Dermis blood vessel endothelial cell (primary cell): Measurements from ENCODE around the gene FAM107B. TPM values are rescaled to one million over a fixed set of nuclear protein-coding genes. Genes with fewer than 3 reads are reported as not detected.
"Not testable (repeated sequence)": the region's sequence is repeated elsewhere in the genome, so short reads cannot be mapped to it uniquely, and the experiment has no call there.

Source experiments
- DNase-seq: peaks from one replicate; pipeline ENCODE4 v3.0.0; 2010
- total RNA-seq: library from RNA; depleted of rRNA; stranded (reverse); fragments of >200 nt; gene quantifications from 2 replicates; pipeline ENCODE4 v1.2.3, GENCODE V29; 2014

The FAM107B gene
- total RNA-seq, result 60.6 and 129 TPM in 2 replicates

DNA sequence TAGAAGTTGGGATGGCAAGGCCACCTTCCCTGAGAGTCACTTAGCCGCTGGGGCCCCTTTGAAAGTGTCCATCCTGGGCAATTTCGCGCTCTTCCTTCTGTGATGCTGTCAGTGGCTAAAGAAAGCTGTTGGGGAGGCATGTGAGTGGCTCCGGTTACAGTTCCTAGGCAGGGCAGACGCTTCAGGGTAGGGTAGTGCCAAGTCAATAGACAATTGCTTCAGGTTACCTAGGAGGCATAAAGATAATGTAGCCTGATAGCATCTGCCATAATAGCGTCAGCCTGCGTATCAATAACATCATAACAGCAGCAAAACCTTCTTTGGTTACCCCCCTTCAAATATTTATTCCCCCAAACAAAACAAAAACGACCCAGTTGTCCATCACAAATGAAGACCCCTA, at the start of gene FAM107B:
Gene FAM107B (minus strand): TSS at position 101 of the 400 bp plus-strand sequence. CDS start 234 bp downstream, outside the sequence.
- no peak for DNase-seq

DNA sequence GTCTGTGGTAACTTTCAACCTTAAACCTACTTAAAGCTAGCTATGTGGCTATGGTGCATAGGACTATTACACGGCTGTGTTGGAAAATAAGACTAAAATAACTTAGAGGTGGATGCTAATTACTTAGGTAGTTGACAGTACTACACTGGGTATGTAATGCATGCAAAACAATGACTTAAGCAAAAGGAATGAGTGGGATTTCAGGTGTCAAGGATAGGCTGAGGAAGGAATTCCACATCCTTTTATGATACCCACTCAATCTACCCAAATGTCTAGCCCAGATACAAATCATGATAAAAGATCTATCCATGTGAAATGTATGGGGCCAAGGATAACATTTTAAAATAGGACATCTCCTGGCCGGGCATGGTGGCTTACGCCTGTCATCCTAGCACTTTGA, 49.3 kb upstream of the FAM107B start:
- DNase-seq, result no peak

DNA sequence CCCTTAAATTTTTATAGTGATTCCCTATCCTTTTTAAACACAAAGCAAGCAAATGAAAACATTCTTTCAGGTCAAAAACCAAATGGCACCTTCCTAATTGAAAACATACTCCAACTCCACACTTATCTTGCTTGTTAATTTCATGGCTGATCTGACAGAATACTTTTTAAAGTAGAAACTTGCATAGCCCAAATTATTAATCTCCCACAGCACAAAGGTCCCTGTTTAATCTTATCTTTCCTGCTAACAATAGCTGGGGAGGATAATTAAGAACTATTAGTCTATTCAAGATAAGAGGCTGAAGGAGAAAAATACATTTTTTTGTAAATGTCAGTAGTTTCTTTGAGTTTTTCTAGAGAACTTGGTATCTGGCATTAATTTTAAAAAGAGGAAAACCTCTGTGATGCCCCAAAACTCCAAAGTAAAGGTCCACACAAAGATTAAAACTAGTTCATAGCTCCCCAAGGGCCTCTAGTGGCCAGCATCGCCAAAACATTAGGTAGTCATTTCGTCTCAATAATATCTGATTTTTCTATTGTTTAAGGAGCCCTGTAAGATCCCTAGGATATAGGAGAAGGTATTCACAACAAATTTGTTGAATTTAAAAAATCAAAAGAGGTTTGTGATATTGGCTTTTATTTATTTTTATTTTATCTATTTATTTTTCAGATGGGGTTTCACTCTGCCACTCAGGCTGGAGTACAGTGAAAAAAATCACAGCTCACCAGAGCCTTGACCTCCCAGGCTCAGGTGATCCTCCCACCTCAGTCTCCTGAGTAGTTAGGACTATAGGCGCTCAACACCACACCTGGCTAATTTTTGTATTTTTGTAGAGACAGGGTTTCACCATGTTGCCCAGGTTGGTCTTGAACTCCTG, 48.4 kb upstream of the FAM107B start:
- peak; percentile 74 for DNase-seq

DNA sequence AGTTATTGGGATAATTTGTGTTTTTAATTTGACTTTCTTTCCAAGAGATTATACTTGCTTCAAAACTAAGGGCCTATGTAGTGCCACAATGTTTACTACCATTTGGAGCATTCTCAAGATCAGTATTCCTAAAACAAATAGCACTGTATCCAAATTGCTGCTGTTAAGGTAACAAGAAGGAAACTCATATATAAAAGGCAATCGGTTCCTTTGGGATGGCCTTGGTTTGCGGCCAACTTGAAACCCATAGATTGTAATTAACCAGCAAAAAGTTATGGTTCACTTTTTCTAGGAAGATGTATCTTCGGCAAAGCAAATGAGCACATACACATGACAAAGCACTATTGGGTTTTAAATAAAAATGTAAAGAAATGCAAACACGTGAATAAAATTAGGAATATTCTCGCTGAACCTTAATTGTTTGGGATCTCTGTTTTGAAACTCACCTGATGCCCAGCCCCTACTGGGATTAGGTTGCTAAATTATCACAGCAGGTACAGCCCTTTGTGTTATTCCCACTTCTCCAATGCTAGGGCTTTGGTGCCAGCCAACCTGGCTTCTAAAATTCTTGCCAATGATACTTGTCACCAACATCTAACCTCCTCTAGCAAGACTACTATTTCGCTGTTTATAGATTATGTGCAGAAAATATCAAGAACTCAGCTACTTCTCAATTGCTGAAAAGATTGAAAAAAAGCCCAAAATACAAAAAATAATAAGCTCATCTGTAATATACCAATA, 47.1 kb upstream of the FAM107B start:
- DNase-seq, result no peak

DNA sequence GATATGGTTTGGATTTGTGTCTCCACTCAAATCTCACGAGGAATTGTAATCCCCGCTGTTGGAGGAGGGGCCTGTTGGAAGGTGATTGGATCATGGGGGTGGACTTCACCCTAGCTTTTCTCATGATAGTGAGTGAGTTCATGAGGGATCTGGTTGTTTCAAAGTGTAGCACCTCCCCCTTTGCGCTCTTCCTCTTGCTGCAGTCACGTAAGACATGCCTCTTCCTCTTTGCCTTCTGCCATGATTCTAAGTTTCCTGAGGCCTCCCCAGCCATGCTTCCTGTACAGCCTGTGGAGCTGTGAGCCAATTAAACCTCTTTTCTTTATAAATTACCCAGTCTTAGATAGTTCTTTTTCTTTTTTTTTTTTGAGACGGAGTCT, 46.1 kb upstream of the FAM107B start:
- DNase-seq, result no peak

DNA sequence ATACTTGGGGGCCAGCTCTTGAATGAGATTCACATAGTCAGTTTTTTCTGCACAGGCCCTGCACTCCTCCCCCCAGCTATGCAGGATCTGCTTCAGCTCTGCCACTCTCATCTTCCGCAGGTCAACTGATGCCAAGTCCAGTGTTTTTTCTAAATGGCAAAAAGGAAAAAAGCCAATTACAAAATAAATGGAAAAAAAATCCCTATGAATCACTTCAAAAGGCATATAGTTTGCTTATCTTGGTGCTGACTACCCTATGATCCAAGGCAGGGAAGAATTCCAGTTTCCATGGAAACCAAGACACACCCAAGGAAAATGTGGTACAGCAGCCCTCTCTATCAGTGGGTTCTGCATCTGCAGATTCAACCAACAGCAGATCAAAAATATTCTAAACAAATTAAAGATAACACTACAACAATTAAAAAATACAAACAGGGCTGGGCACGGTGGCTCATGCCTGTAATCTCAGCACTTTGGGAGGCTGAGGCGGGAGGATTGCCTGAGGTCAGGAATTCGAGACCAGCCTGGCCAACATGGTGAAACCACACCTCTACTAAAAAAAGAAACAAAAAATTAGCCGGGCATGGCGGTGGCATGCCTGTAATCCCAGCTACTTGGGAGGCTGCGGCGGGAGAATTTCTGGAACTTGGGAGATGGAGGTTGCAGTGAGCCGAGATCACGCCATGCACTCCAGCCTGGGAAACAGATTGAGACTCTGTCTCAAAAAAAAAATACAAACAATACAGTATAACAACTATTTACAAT, 45.5 kb upstream of the FAM107B start:
- DNase-seq, result peak; percentile 65

DNA sequence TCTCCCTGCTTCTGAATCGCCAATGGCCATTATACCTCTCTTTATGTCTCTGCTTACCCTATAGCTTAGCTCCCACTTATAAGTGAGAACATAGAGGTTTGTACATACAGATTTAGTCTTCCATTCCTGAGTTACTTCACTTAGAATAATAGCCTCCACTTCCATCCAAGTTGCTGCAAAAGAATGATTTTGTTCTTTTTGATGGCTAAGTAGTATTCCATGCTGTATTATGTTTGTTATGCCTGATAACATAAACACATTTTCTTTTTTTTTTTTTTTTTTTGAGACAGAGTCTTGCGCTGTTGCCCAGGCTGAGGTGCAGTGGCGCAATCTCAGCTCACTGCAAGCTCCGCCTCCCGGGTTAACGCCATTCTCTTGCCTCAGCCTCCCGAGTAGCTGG, 42.0 kb upstream of the FAM107B start:
- not testable (repeated sequence) for DNase-seq

DNA sequence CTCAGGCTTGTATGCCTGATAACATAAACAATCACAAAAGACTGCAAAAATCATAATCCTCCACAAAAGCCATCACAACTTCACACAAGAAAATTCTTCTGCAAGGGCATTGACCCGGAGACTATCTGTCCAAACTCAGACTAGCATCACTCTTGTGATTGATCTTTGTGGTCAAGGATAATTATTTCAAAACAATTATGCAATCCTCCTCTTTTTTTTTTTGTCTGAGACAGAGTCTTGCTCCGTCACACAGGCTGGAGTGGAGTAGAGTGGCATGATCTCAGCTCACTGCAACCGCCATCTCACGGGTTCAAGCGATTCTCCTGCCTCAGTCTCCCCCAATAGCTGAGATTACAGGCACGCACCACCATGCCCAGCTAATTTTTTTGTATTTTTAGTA, 41.0 kb upstream of the FAM107B start:
- no peak for DNase-seq

DNA sequence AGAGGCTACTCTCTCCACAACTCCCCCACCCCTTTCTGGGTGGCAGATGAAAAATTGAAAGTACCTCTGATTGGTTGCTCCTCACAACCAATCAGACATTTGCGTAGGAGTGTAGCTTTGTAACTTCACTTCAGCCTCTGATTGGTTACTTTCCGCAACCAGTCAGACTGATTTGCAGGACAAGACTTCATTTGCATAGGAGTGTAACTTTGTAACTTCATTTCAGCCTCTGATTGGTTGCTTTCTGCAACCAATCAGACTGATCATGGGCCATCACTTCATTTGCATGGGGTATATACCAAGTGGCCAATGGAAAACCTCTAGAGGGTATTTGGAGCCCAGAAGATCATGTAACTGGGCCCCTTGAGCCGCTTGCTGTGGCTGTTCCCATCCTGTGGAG, 37.6 kb upstream of the FAM107B start:
- DNase-seq, result no peak

DNA sequence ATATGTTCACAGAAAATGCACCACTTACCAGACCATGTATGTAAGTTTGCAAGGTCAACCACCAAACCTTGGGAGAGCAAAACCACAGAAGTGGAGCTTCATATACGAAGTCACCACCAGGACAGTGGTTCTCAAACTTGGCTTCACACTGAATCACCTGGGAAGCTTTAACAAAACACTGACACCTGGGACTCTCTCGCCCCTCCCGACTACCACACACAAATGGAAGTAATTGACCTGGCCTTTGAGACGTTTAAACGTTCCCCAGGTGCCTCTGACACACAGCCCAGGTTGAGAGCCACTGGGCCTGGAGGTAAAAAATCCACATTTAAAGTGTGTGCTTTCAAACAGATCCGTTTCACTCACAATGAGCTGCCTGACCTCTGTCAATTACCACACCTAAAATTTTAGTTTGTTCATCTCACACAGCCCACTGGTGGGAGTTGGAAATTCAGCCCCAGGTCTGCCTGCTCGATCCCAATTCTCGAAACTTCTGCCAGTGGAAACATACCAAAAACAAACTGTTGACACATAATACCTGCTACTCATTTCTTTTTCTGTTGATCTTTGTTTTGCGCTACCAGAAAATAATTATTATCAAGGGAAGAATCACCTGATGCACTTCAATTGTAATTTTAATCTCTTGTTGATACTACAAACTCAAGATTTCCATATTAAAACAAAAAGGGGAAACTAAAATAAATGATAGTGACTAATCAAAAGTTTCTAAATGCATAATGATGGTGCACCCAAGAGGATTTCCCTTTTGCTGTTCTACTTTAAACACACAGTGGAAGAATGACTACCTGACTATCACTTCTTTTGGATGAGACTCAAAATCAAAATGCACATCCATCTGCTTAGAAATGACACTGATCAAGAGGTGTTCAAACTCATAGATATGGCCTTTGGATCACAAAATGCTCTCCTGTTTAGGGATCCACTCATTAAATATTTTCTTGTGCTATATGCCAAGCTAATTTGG, 36.6 kb upstream of the FAM107B start:
- DNase-seq, result no peak

DNA sequence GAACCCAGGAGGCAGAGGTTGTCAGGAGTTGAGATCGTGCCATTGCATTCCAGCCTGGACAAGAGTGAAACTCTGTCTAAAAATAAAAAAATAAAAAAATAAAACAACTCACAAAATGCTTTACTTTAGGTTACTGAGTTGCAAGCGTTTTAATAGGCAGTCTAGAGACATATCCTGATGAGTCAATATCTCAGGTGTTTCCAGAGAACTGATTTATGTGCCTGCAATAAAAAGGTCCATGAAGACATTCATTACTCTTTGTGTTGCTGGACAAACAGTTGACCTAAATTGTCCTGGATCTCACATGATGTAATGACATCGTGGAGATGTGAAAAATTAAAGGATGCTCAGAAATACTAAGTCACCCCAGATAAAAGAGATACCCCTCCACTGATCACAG, 31.6 kb upstream of the FAM107B start:
- DNase-seq, result no peak

DNA sequence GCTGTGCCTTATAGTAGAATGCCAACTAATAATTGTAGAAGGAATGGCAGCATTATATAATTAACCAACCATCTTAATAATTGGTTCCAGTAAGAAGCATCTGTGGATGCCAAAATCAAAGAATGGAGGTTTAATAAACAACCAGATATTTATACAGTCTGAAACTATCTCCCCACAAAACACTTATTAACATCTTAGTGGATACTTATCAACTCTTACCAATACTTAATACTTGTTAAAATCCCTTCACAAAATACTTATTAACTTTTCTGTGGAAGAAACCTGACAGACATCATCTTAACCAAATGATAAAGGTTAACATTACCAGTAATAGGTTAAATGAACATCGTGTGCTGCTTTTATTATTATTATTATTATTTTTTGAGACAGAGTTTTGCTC, 29.1 kb upstream of the FAM107B start:
- DNase-seq, result no peak

DNA sequence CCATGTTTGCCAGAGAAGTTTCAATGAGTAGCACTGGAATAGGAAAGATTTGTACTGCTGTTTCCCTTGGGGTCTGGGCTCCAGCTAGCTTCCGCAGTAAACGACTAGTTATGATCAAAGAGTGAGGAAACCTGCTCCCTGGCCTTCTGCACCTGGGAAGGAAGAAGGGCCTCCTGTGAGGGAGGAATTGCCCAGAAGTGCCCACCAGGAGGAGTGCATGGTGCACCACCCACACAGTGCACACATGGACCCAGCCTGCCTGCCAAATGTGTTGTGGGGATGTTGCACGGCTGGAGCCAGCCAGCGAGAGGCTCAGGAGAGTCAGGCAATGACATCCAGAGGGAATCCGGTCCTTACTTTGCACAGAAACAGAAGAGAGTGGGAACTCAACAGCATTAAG, 27.0 kb upstream of the FAM107B start:
- peak; percentile 91 for DNase-seq

DNA sequence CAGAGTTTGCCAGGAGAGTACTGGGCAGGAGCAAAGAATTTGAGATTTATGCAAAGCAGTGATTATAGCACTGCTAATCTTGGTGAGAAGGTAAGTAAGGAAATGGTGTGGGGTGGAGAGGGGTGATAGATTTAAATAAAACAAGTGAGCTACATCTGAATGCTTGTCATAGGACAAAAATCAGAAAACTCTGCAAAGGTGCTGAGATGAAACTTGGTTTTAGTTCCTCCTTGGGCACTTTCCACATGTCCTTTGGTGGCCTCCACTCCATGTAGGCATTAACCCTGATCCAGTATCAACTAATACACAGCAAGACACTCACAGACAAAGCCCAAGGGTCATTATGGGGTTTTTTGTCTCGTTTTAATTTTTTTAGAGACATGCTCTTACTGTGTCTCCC, 25.7 kb upstream of the FAM107B start:
- no peak for DNase-seq

DNA sequence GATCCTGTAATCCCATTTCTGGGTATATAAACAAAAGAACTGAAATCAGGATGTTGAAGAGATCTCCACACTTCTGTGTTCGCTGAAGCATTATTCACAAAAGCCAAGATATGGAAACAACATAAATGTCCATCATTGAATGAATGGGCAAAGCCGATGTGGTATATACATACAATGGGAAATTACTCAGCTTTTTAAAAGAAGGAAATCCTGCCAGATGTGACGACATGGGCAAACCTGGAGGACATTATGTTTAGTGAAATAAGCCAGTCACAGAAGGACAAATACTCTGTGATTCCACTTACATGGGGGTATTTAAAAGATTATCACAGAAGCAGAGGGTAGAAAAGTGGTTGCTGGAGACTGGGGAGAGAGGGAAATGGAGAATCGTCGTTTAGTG, 23.9 kb upstream of the FAM107B start:
- DNase-seq, result peak; percentile 92

DNA sequence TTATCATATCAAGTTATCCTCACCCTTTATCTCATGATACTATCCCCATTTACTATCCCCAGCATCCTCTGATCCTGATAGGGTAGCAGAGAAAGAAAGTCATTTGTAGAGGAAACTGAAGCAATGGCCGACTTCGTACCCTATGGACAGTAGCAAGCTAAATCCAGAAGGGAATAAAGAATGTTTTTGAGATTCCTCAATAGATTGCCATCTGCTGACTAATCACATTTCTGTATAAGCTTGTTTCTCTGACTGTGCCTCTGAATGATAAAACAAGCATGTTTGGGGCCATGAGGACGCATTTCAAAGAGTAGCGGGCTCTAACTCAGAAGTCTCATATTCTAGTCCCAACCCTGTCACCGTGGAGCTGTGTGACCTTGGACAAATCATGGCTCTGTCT, 13.2 kb upstream of the FAM107B start:
- no peak for DNase-seq

DNA sequence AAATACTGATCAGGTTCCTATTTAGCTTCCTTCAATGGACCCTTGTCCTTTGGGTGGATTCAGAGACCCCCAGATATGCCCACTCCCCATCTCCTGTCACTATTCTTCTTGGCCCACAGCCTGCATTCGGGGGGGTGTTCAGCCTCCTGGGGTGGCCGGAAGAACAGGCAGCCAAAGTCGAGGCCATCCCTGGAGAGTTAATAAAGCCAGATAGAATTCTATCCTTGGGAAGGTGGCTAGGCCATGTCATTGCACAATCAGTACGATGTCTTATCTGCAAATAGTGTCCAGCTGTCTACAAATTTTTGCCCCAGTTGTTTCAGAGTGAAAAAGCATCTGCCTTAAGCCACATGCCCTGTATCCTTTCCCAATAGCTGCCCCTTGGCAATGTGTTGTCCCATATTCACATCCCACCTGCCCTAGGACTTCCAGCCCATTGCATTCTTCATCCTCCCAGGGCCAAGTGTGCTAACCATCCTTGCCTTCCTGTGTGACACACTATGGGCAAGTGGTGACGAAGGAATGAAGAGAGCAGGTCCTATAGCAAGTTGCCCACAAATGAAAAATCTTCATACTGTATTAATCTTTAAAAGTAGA, 9.9 kb upstream of the FAM107B start:
- no peak for DNase-seq

DNA sequence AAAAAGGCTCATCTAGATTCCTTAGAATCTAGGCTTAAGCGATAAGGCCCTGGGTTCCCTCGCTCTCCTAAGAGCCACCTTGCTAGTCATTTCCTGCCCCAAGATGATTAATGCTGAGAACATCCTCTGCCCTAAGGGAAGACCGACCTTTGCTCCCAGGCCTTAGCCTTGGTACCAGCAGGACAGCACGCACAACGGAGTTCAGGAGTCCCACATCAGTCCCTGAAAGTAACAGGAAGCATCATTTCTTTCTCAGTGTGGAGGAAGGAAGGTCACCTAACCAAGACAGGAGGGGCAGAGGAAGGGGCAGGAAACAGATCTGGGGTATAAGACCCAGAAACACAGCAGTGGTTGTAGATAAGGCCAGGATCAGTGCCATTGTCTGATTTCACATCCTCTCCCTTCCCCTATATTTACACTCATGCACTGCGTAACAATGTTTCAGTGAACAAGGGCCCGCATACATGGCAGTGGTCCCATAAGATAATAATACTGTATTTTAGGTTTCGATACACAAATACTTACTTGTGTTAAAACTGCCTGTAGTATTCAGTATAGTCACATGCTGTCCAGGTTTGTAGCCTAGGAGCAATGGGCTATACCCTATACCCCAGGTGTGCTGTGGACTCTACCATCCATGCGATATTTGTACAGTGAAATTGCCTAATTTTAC, 8.1 kb upstream of the FAM107B start:
- peak; percentile 100 for DNase-seq

DNA sequence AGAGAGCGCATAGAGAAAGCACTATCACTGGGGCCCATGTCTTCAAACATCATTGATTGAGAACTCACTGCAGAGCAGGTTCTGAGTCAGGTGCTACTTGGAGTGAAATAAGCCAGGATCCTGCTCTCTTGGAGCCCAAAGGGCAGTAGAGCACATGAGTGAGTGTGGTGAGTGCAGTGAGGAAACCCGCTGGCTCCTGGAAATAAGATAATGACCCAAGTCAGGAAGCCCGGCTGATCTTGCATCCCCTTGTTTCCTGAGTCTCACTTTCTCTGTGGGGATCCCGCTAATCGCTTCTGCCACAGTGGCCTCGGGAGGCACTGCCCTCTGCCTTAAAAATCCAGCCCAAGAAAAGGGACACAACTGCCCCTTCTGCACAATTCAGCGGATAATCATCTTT, 7.1 kb upstream of the FAM107B start:
- DNase-seq, result peak; percentile 80

DNA sequence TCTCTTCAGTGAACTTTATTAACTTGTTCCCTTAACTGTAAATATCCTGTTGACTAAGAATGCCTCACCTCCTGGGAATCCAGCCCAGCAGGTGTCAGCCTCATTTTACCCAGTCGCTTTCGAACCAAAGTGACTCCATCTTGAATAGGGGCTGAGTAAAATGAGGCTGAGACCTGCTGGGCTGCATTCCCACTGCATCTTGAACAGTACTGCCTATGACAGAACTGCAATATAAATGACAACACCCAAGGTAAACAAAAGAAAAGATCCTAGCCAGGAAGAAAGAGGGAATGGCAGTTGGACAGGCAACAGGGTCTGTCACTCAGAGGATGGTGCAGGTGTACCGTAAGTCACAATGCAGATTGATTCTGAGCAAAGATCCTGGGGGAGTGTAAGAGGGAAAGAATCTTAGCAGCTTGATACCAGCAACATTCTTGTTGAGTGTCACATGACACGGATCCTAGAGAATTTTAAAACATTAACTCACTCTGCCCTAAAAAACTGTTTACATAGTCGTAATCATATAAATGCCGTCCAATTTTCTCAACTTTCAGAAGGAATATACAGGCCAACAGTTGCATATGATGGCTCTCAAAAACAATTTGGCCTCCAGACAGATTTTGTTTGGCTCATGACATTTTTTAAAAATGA, 4.4 kb upstream of the FAM107B start:
- DNase-seq, result no peak
